ENCODE measurements around the gene BOLA3.

BOLA3 gene

GRCh38 chr2:74093426-74093825, 54.3 kb downstream of the BOLA3 start:
- H3K9me3 ChIP-seq (replicated peaks; ENCODE audit: insufficient read depth, low read length): no peaks in the 10 kb centered on the region
- H3K4me1 ChIP-seq (ENCODE audit: low read length): no peaks in the 10 kb centered on the region
- H3K4me2 ChIP-seq (ENCODE audit: low read depth, low read length): no peak overlapping the region
- no peaks in the 10 kb centered on the region for H3K9me2 ChIP-seq (replicated peaks; ENCODE audit: insufficient read depth, low read length)
- H3K36me3 ChIP-seq (replicated peaks; ENCODE audit: insufficient read depth, low read length): no peaks in the 10 kb centered on the region
- H3K4me3 ChIP-seq (ENCODE audit: low read length): no peak overlapping the region
- no peak overlapping the region for H2AFZ ChIP-seq (ENCODE audit: low read length)
- no peaks in the 10 kb centered on the region for H3K27me3 ChIP-seq (replicated peaks; ENCODE audit: insufficient read depth, low read length)
- no peaks in the 10 kb centered on the region for H3K79me2 ChIP-seq (ENCODE audit: low read length)
- H3K9ac ChIP-seq (ENCODE audit: low read length): no peak overlapping the region
- no peak overlapping the region for H3K27ac ChIP-seq (ENCODE audit: low read length)
- no peaks in the 10 kb centered on the region for H4K20me1 ChIP-seq (ENCODE audit: insufficient read depth, low read length)
- TF ChIP-seq CTCF (IDR thresholded peaks at IDR 0.05; ENCODE audit: low read length) (no peak), EZH2 (optimal IDR thresholded peaks at IDR 0.05; ENCODE audit: low read depth, low read length) (no peak), EZH2phosphoT487 (IDR thresholded peaks at IDR 0.05; ENCODE audit: low read length) (no peak)
- no peak for DNase-seq
- no peaks in the 10 kb centered on the region for H3F3A ChIP-seq (ENCODE audit: insufficient read depth, low read length)

- Histone ChIP-seq H2AFZ (ENCODE audit: low read length) (no peak overlapping the region), H3K4me1 (ENCODE audit: low read length) (no peaks in the 10 kb centered on the region), H3F3A (ENCODE audit: insufficient read depth, low read length) (no peaks in the 10 kb centered on the region), H3K4me2 (ENCODE audit: low read depth, low read length) (no peak overlapping the region), H3K27ac (ENCODE audit: low read length) (no peak overlapping the region), H3K9me3 (replicated peaks; ENCODE audit: insufficient read depth, low read length) (no peaks in the 10 kb centered on the region), H3K9ac (ENCODE audit: low read length) (no peak overlapping the region), H4K20me1 (ENCODE audit: insufficient read depth, low read length) (no peaks in the 10 kb centered on the region), H3K79me2 (ENCODE audit: low read length) (no peaks in the 10 kb centered on the region), H3K4me3 (ENCODE audit: low read length) (no peak overlapping the region), H3K27me3 (replicated peaks; ENCODE audit: insufficient read depth, low read length) (no peaks in the 10 kb centered on the region), H3K36me3 (replicated peaks; ENCODE audit: insufficient read depth, low read length) (no peaks in the 10 kb centered on the region), H3K9me2 (replicated peaks; ENCODE audit: insufficient read depth, low read length) (no peaks in the 10 kb centered on the region)
- TF ChIP-seq EZH2phosphoT487 (IDR thresholded peaks at IDR 0.05; ENCODE audit: low read length): no peak
- no peak for TF ChIP-seq CTCF (IDR thresholded peaks at IDR 0.05; ENCODE audit: low read length)
- no peak for TF ChIP-seq EZH2 (optimal IDR thresholded peaks at IDR 0.05; ENCODE audit: low read depth, low read length)
- DNase-seq: no peak
These were observed 55.4 kb downstream of the BOLA3 start for GRCh38 chr2:74092275-74092674.

GRCh38 chr2:74091391-74091790, 56.3 kb downstream of the BOLA3 start:
- Histone ChIP-seq H3K27me3 (replicated peaks; ENCODE audit: insufficient read depth, low read length) (no peaks in the 10 kb centered on the region), H3K4me1 (ENCODE audit: low read length) (no peaks in the 10 kb centered on the region), H2AFZ (ENCODE audit: low read length) (no peak overlapping the region), H3K9ac (ENCODE audit: low read length) (no peak overlapping the region), H3F3A (ENCODE audit: insufficient read depth, low read length) (no peaks in the 10 kb centered on the region), H3K27ac (ENCODE audit: low read length) (no peak overlapping the region), H4K20me1 (ENCODE audit: insufficient read depth, low read length) (no peaks in the 10 kb centered on the region), H3K79me2 (ENCODE audit: low read length) (no peaks in the 10 kb centered on the region), H3K4me2 (ENCODE audit: low read depth, low read length) (no peak overlapping the region), H3K4me3 (ENCODE audit: low read length) (no peak overlapping the region), H3K9me2 (replicated peaks; ENCODE audit: insufficient read depth, low read length) (no peaks in the 10 kb centered on the region), H3K9me3 (replicated peaks; ENCODE audit: insufficient read depth, low read length) (no peaks in the 10 kb centered on the region), H3K36me3 (replicated peaks; ENCODE audit: insufficient read depth, low read length) (no peaks in the 10 kb centered on the region)
- TF ChIP-seq CTCF (IDR thresholded peaks at IDR 0.05; ENCODE audit: low read length) (no peak), EZH2 (optimal IDR thresholded peaks at IDR 0.05; ENCODE audit: low read depth, low read length) (no peak)
- DNase-seq: no peak

All from MM.1S (cell line).